HG02840 (cell line): ENCODE results near the gene SMIM24.
"Not testable (repeated sequence)": the region's sequence is repeated elsewhere in the genome, so short reads cannot be mapped to it uniquely, and the experiment has no call there.

ENCODE experiments used
- ATAC-seq: cut with Tn5 transposase; IDR thresholded peaks from one replicate; pipeline ENCODE4 v1.9.1; 2021; ENCODE audit warnings: mild to moderate bottlenecking, moderate library complexity, moderate number of reproducible peaks; ENCODE audit not compliant: unreplicated experiment, low FRiP score

The SMIM24 gene

DNA sequence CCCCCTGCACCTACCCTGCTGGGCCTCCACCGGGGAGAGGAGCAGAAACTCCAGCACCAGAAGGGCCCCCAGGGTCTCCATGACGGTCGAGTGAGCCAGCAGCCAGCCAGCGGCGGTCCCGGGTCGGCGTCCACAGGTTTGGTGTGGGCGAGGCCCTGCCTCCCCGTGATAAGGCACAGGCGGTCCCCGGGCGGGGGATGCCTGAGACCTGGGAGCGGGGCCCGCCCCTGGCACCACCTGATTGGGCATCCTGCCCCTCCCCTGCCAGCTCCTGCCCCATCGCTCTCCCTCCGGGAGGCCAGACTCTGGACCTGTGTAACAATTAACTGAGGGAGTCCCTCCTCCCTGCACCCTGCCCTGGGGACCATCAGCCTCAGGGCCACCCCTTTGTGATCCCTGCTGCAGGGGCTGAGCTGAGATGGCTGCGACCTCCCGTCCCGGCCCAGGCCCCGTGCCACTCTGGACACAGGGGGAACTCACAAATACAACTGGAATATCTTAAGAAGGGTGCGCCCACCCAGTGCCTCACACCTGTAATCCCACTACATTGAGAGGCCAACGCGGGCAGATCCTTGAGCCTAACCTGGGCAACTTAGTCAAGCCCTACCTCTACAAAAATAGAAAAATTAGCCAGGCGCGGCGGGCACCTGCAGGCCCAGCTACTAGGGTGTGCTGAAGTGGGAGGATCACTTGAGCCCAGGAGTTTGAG, at the start of gene SMIM24:
SMIM24 (minus strand) TSS at position 143 of the 709 bp plus-strand sequence; CDS start at position 81, 62 bp downstream.
- ATAC-seq: no peak

DNA sequence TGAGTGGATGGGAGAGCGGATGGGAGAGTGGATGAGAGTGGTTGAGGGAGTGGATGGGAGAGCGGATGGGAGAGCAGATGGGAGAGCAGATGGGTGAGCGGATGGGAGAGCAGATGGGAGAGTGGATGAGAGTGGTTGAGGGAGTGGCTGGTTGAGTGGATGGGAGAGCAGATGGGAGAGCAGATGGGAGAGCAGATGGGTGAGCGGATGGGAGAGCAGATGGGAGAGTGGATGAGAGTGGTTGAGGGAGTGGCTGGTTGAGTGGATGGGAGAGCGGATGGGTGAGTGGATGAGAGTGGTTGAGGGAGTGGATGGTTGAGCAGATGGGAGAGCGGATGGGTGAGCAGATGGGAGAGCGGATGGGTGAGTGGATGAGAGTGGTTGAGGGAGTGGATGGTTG, 49.0 kb upstream of the SMIM24 start:
- not testable (repeated sequence) for ATAC-seq

DNA sequence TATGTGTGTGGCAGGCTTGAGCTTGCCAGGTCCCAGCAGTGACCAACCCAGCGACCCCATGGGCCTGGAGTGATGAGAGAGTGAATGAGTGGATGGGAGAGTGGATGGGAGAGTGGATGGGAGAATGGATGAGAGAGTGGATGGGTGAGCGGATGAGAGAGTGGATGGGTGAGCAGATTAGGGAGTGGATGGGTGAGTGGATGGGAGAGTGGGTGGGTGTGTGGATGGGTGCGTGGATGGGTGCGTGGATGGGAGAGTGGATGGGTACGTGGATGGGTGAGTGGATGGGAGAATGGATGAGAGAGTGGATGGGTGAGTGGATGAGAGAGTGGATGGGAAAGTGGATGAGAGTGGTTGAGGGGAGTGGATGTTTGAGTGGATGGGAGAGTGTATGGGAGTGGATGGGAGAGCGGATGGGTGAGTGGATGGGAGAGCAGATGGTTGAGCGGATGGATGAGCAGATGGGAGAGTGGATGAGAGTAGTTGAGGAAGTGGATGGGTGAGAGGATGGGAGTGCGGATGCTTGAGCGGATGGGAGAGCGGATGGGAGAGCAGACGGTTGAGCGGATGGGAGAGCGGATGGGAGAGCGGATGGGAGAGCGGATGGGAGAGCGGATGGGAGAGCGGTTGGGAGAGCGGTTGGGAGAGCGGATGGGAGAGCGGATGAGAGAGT, 48.4 kb upstream of the SMIM24 start:
- no peak for ATAC-seq

DNA sequence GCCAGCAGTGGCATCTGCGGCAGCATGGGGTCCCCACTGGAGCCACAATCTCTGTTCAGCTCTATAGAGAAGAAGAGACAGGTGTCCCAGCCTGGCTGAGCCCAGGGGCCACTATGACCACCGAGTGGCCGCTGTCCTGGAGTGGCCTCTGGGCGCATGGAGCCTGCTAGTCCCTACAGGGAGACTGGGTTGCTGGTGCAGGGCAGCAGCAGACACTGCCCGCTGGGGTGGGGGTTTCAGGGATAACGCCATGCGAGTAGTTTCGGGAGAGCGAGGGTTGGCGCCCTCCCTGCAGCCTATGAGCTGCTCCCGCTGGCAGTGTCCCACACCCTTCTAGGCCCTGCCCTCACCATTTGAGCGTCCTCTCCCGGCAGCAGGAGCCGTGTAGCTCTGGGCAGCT, 47.8 kb upstream of the SMIM24 start:
- no peak for ATAC-seq

DNA sequence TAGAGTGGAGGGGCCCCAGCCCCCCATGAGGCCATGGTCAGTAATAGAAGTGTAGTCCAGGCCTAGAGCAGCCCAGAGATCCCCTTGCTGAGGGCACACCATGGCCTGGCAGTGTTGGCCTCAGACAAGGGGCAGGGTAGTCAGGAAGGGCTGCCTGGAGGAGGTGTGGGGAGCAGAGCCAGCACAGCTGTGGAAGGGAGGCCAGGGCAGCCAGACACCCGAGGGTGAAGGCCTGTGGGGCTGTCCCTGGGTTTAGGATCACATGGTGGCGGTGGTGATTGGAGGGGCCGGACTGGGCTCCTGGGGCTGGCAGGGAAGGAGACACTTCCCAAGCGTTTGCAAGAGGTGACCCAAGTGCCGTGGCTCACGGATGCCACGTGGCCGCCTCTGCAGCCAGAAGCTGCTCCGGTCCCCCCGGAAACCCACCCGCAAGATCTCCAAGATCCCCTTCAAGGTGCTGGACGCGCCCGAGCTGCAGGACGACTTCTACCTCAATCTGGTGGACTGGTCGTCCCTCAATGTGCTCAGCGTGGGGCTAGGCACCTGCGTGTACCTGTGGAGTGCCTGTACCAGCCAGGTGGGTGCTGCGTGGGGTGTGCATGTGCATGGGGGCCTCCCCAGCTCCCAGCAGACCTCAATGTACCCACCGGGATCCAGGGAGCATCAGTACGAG, 47.0 kb upstream of the SMIM24 start:
- no peak for ATAC-seq

DNA sequence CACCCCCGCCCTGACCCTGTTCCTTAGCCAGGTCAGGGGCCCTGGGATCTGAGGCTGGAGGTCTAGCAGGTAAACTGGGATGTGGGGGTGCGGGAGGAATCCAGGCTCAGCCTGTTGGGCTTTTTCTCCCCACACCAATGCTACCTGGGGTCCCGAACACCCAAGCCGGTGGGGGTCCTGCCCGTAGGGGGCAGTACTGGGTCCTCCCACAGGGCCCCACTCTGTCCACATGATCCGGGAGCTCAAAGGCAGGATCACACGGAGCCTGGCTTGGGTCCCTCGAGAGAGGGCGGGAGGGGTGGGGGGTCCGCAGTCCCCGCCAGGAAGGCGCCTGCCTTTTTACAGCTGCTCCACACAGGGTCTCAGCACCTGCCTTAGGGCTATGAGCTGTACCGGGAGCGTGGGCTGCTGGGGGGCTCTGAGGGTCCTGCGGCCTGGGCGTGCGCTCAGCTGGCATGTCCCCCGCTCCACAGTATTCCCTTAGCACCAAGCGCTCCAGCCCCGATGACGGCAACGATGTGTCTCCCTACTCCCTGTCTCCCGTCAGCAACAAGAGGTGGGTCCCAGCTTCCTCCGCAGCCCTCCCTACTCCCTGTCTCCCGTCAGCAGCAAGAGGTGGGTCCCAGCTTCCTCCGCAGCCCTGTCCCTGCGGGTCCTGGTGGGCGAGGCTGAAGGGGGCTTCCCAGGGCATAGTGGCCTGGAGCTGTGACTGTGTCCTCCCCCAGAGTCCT, 46.3 kb upstream of the SMIM24 start:
- no peak for ATAC-seq

DNA sequence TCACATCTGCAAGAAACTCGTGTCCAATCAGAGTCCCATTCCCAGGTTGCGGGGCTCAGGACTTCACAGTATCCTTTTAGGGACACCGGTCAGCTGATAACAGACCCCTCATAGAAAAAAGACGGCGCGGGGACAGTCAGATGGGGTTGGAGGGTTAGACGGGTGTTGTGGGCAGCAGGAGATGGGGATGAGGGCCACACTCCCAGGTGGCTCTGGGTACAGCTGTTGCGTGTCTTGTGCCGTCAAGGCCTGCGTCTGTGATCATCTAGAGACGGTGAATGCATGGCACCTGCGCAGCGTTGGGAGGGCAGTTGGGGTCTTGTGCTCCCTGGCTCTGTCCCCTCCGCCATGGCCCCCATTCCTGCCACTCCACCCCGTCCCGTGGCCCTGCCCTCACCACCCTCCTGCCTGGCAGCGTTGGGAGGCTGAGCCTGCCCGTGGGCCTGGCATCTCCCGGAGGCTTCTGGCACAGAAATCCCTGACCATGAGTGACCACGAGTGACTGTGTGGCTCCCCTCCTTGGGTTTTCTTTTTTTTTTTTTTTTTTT, 44.7 kb upstream of the SMIM24 start:
- ATAC-seq: no peak

DNA sequence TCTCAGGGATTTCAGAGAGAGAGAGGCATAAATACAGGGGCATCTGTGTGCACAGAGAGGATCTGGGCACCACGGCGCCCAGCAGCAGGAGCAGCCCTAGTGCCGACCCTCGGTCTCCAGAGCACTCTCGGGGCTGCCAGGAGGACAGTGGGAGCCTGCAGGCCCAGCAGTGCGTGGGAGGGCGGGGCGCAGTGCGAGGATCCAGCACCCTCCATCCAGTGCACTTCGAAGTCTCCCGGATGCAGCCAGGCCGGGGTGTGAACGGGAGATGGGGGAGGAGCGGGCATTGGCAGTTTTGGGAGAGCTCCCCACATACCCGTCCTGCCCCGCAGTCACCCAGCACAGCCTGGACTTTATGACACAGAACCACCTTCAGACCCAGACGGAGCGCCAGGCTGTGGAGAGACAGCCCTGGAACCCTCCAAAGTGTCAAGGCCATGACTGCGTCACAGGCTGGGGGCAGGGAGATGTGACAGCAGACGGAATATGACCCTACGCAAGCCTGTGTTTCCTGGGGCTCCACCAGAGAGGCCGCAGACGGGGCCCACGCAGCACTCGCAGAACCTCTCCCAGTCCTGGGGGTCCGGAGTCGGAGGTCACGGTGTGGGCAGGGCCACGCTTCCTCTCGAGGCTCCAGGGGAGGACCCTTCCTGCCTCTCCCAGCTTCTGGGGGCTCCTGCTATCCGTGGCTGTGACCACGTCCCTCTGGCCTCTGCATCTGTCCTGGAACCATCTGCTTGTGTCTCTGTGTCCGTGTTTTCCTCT, 43.9 kb upstream of the SMIM24 start:
- ATAC-seq: no peak

DNA sequence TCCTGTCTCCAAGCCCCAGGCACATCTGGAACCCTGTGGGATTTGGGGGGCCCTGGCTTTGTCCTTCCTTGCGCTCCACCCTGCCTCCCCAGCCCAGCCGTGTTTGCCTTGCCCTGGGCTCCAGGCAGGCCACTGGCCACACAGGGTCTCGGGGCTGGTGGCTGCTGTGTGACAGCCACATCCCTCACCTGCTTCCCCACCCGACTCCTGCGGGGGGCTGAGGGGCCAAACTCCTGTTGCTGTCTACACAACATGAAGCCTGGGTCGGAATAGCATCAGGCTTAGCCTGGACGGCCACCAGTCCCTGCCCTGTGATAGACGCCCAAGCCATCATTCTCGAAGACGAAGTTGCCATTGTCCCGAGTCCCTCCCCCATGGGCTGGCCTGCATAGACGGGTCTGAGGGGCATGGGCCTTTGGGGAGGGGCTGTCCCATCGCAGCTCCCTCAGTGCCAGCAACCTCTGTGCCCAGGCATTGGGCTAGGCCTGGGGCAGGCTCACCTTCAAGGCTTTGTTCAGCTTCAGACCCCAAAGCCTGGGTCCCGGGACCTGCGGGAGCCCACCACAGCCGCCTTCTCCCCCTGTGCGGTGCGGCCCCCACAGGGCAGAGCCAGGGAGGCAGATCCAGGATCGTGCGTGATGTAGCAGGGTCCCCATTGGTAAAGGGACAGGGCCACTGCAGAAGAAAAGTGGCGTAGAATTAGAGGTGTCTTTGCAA, 43.2 kb upstream of the SMIM24 start:
- no peak for ATAC-seq

DNA sequence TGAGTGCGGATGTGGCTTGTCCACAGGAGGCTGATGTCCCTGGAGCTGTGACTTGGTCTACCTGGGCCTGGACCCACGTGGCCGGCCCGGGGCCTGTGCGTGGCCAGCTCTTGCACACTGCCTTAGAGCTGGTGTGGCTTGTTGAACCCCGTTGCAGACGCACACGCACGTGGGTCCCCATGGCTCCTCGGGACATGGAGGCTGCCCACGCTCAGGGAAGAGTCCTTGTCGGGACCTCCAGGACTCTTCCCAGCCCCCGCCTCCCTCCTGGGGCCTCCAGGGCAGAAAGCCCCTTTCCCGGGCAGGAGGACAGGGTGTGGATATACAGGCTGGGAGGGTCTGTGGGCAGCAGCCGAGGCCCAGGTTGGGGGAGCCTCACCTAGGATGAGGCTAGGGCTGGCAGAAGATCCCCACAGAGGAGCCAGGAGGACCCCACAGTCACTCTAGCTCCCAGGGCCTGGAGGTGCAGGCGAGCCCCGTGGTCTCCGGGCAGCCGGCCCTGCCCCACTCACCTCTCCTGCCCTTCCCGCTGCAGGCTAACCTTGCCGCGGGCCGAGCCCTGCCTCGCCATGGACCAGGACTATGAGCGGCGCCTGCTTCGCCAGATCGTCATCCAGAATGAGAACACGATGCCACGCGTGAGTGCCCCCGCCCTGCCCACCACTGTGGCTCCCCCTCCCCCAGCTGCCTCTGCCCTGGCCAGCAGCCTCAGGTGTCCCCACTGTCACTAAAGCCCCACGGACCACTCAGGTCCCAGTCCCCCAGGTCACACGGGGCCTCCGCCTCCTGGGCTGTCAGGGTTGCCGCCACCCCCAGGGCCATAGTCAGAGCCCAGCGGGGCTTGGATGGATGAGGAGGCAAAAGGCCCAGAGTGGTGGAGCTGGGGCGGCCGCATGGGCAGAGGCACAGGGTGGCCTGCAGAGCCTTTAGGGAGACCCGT, 42.4 kb upstream of the SMIM24 start:
- no peak for ATAC-seq

DNA sequence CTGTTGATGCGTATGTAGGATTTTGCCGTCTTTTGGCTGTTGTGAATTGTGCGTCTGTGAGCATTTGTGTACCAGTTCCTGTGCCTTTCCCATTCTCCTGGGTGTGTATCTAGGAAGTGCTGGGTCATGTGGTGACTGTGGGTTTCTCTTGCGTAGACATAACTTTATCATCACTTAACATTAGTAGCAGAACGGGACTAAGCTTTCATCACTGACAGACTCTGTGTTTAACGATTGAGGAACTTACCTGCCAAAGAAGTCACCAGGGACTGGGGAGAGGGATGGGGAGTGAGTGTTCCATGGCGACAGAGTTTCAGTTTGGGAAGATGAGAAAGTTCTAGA, 40.8 kb upstream of the SMIM24 start:
- ATAC-seq: no peak

DNA sequence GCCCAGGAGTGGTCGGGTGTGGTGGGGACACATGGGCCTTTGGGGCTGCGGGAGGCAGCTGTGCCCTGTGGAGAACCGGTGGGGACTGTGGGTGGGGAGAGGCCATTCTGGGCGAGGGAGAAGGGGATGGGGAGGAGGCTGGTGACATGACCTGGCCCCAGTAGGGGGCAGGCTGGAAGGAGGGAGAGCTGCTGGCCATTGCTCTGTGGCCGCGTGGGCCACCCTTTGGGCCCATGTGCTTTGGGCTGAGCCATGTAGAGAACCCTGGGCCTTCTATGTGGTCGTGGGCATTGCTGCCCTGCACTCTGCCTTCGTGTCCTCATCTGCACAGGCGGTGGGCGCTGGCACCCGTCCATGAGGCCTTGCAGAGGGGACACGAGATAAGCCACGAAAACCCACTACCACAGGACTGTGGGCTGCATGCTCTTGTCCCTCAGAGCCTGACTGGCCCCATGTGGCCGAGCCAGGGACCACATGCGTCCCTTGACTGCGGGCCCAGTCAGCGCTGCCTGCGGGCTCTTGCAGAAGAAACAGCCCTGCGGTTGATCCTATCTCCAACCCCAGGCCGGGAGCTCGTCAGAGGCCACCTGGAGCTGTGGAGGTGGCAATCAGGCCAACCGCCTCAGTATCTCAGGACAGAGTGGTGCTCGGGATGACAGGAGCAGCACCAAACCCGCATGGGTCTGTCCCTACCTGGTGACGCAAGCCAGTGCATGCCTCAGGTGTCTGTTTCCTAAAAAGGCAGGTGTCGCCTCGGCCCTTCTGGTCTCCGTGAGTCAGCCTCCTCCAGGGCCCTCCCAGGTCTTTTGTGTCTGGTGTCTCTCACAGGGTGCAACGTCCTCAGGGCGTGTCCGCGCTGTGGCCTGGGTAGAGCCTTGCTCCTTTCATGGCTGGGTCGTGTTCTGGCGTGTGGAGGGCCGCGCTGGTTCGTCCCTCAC, 40.1 kb upstream of the SMIM24 start:
- ATAC-seq: no peak

DNA sequence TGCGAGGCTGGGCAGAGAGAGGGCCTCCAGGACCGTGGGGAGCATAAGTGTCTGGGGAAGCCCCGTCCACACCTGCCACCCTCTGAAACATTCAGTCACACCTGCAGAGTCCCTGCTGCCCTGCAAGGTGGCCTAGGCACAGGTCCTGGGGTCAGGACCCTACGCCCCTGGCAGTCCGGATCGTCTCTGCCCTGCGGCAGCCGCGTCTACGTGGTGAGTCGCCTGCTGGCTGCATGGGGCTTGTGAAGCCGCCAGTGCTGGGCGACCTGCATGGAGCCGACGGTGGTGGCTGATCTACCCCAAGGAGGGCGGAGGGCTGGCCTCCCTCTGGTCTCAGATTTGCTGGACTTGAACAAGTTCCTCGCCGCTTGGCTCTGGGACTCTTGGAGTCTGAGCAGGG, 38.8 kb upstream of the SMIM24 start:
- ATAC-seq: no peak

DNA sequence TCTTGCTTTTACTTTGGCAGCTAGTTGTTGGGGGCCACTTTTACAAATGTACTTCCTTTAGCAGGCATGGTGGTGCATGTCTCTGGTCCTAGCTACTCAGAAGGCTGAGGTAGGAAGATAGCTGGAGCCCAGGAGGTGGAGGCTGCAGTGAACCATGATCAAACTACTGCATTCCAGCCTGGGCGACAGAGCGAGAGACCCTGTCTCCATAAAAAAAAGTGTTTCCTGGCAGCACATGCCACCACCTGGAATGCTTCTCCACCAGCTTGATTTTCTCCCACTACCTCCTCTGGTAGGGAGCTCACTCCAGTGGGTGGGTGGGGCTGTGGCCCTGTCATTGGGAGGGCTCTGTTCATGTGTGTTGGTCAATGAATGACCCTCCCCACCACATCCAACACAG, 38.3 kb upstream of the SMIM24 start:
- ATAC-seq: no peak

DNA sequence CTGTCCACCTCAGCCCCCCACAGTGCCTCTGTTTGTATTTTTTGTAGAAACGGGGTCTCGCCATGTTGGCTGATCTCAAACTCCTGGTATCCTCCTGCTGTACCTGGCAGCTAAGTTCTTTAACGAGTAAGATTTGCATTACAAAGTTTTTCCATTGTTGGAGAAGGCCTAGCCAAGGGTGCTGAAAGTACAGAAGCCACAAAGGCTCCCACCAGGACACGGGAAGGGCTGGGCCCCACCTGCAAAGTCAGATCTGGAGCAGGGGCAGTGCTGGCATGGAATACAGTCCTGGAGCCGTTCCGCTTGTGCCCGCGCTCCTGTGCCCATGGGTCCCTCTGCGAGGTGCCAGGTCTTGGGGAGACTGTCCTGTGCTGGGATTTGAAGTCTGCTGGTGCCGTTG, 37.9 kb upstream of the SMIM24 start:
- ATAC-seq: no peak

DNA sequence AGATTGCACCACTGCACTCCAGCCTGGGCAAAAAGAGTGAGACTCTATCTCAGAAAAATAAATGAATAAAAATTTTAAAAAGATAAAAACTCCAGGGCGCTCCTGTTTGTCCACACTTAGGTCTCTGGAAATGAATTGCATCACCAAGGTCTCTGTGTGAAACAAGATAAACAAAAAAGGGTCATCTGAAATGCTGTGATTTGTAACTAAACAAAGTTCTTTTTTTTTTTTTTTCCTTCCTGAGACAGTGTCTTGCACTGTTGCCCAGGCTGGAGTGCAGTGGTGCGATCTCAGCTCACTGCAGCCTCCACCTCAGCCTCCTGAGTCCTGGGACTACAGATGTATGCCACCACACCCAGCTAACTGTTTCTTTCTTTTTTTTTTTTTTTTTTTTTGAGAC, 37.3 kb upstream of the SMIM24 start:
- no peak for ATAC-seq

DNA sequence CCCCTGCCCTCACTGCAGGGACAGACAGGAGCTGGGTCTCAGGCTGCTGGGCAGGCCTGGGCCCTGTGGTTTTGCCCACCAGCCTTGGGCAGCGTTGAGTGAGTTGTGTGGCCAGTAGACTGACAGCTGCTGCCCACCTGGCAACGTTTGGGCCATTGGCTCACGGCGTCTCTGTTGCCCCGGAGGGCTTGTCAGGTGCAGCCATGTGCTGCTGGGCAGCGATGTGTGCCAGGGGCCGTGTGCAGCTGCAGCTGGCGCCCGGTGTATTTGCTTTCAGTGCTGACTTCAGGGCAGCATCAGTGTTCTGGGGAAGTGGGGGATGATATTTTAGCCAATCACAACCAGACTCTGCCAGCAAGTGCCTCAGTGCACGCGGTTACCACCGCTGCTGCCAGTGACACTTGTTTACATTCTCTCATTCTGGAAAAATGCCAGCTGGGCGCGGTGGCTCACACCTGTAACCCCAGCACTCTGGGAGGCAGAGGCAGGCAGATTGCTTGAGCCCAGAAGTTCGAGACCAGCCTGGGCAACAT, 36.4 kb upstream of the SMIM24 start:
- ATAC-seq: no peak
